HepG2 (cell line): ENCODE measurements around the gene TPBGL. TPM values are rescaled to one million over a fixed set of nuclear protein-coding genes. Genes with fewer than 3 reads are reported as not detected.

ENCODE experiments used
- ATAC-seq: fragments of 200-7000 bp; cut with Tn5 transposase; 3 replicates; pipeline ENCODE4 v1.9.1; 2020; ENCODE audit warnings: mild to moderate bottlenecking, moderate library complexity
- BruUV-seq: library from RNA; stranded (reverse); fragments of 400-500 nt; replicated peaks from 2 replicates; lab custom pipeline; 2021; lab: Mats Ljungman, UMichigan
- CTCF ChIA-PET: fragments of 300-600 bp; formaldehyde crosslinking; extraction: SDS; loops from one replicate; lab custom pipeline; 2021; ENCODE audit warnings: low total read pairs, inconsistent platforms, low intra/inter-chr PET ratio; lab: Yijun Ruan, JAX
- POLR2A ChIA-PET: fragments of 350-600 bp; sonication (Branson Sonifier 250); formaldehyde crosslinking; loops from one replicate; lab custom pipeline; 2020; ENCODE audit warnings: antibody characterized with exemption, inconsistent platforms; lab: Yijun Ruan, JAX
- DNase-seq: peaks from one replicate; pipeline ENCODE4 v3.0.0-alpha.2; 2015; ENCODE audit warnings: low spot score
- FAIRE-seq: peaks from 3 replicates; lab custom pipeline; 2011; peaks lifted over from hg19 to GRCh38; lab: Jason Lieb, UNC
- H2AFZ ChIP-seq: one replicate; pipeline ENCODE4 v1.6.1; 2011; ENCODE audit warnings: low read length, inconsistent platforms
- H3K27ac ChIP-seq: fragments of 300-600 bp; 3 replicates; pipeline ENCODE4 v1.8.0; 2011; ENCODE audit warnings: mixed run types, mild to moderate bottlenecking, mixed read lengths, low read length, inconsistent platforms; ENCODE audit not compliant: insufficient read depth; ENCODE audit errors: extremely low read length
- H3K27me3 ChIP-seq, 2 experiments: fragments of 200-600 bp in 1 of 2; 2 replicates in 1 of 2; 3 replicates in 1 of 2; pipeline versions ENCODE4 v1.6.0 to v1.8.0; 2011; ENCODE audit warnings: low read length in 2 of 2, mild to moderate bottlenecking in 2 of 2, moderate library complexity in 2 of 2, inconsistent platforms in 1 of 2; ENCODE audit not compliant: insufficient read depth in 2 of 2, control insufficient read depth in 1 of 2
- H3K36me3 ChIP-seq, 2 experiments: fragments of 200-600 bp in 1 of 2; replicated peaks in 1 of 2; 2 replicates in 1 of 2; 3 replicates in 1 of 2; pipeline versions ENCODE4 v1.5.1 to v1.8.0; 2011; ENCODE audit warnings: low read length in 2 of 2, inconsistent platforms in 1 of 2; ENCODE audit not compliant: insufficient read depth in 2 of 2, control insufficient read depth in 1 of 2
- H3K4me1 ChIP-seq: 2 replicates; pipeline ENCODE4 v1.5.1; 2012; ENCODE audit warnings: low read length, inconsistent platforms; ENCODE audit not compliant: insufficient read depth
- H3K4me2 ChIP-seq: 2 replicates; pipeline ENCODE4 v1.6.0; 2011; ENCODE audit warnings: low read depth, low read length, inconsistent platforms
- H3K4me3 ChIP-seq, 3 experiments: fragments of 200-600 bp in 1 of 3; sonication (generic), shearing (Covaris generic) in 1 of 3; replicated peaks in 1 of 3; 2 replicates each; pipeline ENCODE4 v1.5.1; 2011 to 2016; ENCODE audit warnings: low read length in 3 of 3, inconsistent platforms in 2 of 3, low read depth in 2 of 3, mild to moderate bottlenecking in 2 of 3, control low read depth in 1 of 3, mixed read lengths in 1 of 3; ENCODE audit not compliant: insufficient read depth in 1 of 3
- H3K79me2 ChIP-seq: one replicate; pipeline ENCODE4 v1.6.1; 2011; ENCODE audit warnings: low read length, inconsistent platforms; ENCODE audit not compliant: insufficient read depth
- H3K9ac ChIP-seq: 2 replicates; pipeline ENCODE4 v1.6.0; 2011; ENCODE audit warnings: mild to moderate bottlenecking, low read depth, low read length, inconsistent platforms; ENCODE audit not compliant: insufficient read depth
- H3K9me3 ChIP-seq: 2 replicates; pipeline ENCODE4 v1.5.1; 2012; ENCODE audit warnings: mild to moderate bottlenecking, low read length
- H4K20me1 ChIP-seq: 2 replicates; pipeline ENCODE4 v1.6.0; 2011; ENCODE audit warnings: inconsistent platforms, mild to moderate bottlenecking, low read length, moderate library complexity; ENCODE audit not compliant: insufficient read depth
- AGO2 ChIP-seq: fragments of 200-400 bp; formaldehyde crosslinking; optimal IDR thresholded peaks from 2 replicates; pipeline ENCODE3; 2017; ENCODE audit warnings: mild to moderate bottlenecking, low read depth, low read length, moderate library complexity
- FIP1L1 ChIP-seq: fragments of 200-400 bp; formaldehyde crosslinking; IDR thresholded peaks from 2 replicates; pipeline ENCODE4 v1.6.1; 2018; ENCODE audit warnings: low read depth, mild to moderate bottlenecking, low read length, moderate library complexity, borderline replicate concordance; ENCODE audit not compliant: insufficient read depth
- GATAD2A ChIP-seq: IDR thresholded peaks from 2 replicates; pipeline ENCODE4 v1.6.1; 2016
- GTF2F1 ChIP-seq: fragments of 150-350 bp; IDR thresholded peaks from 2 replicates; pipeline ENCODE4 v1.6.1; 2014; ENCODE audit warnings: low read length
- SMAD9 ChIP-seq: sonication (generic); formaldehyde crosslinking; IDR thresholded peaks from 2 replicates; pipeline ENCODE4 v1.5.1; 2020; ENCODE audit warnings: mild to moderate bottlenecking, missing genetic modification reagents
- SUZ12 ChIP-seq: fragments of 150-350 bp; IDR thresholded peaks from 2 replicates; pipeline ENCODE4 v1.6.1; 2014; ENCODE audit warnings: low read depth, low read length
- ZNF562 ChIP-seq: sonication (generic); formaldehyde crosslinking; IDR thresholded peaks from 2 replicates; pipeline ENCODE4 v1.8.0; 2022; ENCODE audit warnings: missing genetic modification reagents, borderline replicate concordance
- WGBS: methylation state at CpG from one replicate; pipeline ENCODE4 v1.1.6; 2017; ENCODE audit warnings: low lambda C conversion rate; 5-methylcytosine and 5-hydroxymethylcytosine counted together
- in situ Hi-C: cut with HindIII; loops from 2 replicates; pipeline ENCODE4 v1.10.0; 2017; ENCODE audit warnings: low pct_unique_long_range_greater_than_20kb; ENCODE audit not compliant: extremely low pct_ligation_motif_present
- intact Hi-C: fragments of 100-400 bp; cut with micrococcal nuclease; formaldehyde crosslinking; loops from one replicate; pipeline ENCODE4 v1.10.0; 2022; ENCODE audit not compliant: unreplicated experiment
- polyA plus RNA-seq, 8 experiments: library from polyadenylated mRNA; depleted of rRNA in 3 of 8; stranded (reverse) in 7 of 8; unstranded in 1 of 8; fragments of >200 nt; fragmentation: Illumina TruSeq in 4 of 8; extraction: Trizol in 4 of 8; gene quantifications; 2 replicates each; pipeline versions ENCODE4 v1.2.1 to v1.2.3, GENCODE V29; 2011 to 2016; ENCODE audit warnings: low read depth in 4 of 8, missing spikeins in 1 of 8, mixed read lengths in 1 of 8; ENCODE audit not compliant: insufficient read depth in 1 of 8
- total RNA-seq, 5 experiments: library from RNA; depleted of rRNA; stranded (reverse); fragments of >200 nt; fragmentation: Illumina TruSeq; extraction: Trizol; gene quantifications; 2 replicates each; pipeline ENCODE4 v1.2.3, GENCODE V29; 2016; ENCODE audit warnings: low read depth in 1 of 5

Gene TPBGL
- total and polyA plus RNA-seq, 2 of the 13 experiments (the other 11 are each of a cell fraction or from before 2014, with no cell fraction given): not detected

DNA sequence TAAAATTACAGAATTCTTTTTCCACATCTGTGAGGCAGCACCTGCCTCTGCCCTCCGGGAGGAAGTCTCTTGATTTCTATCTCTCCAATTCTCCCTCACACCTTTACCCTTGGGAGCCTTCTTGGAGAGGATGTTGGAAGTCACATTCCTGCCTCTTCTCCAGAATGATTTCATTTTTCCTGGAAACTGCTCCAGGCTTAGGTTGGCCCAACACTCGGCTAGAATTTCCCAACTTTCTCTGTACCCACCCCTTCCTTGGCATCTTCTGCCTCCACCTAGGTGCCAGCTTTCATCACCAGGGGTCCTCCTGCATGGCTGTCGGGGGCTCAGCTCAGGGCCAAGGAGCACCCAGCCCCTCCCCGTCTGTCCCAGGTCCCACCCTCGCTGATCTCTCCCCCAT is 46.4 kb upstream of the TPBGL start:
- no peak for ATAC-seq
- Histone ChIP-seq H4K20me1 (no peaks in the 10 kb centered on the region), H2AFZ (no peak overlapping the region), H3K9me3 (no peaks in the 10 kb centered on the region), H3K4me1 (peaks cover 26% of the 10 kb centered on the region), H3K36me3 (peaks cover 4 to 14% of the 10 kb centered on the region in 2 experiments; a peak in 3 of 5 replicates), H3K27ac (no peak overlapping the region), H3K4me3 (no peak overlapping the region), H3K27me3 (no peaks in the 10 kb centered on the region), H3K79me2 (no peaks in the 10 kb centered on the region), H3K9ac (no peak overlapping the region), H3K4me2 (no peak overlapping the region)
- TF ChIP-seq SUZ12 (no peak), SMAD9 (CRISPR knock-in tag) (no peak)
- WGBS: 96% methylated on average over 5 of the region's 5 CpGs
- no peak for FAIRE-seq
- no TSS peak for BruUV-seq
- ChIA-PET CTCF (no interaction called here), POLR2A (no interaction called here)
- in situ Hi-C loops (no loop called here), intact Hi-C loops (loop anchor here (5.0 kb wide), 1 partner anchor 1498 kb away; no protein-coding TSS in a partner anchor)
- DNase-seq: no peak

GRCh38 chr11:75195167-75195962 is 45.2 kb upstream of the TPBGL start:
- BruUV-seq: no TSS peak
- Histone ChIP-seq H3K9me3 (no peaks in the 10 kb centered on the region), H3K27ac (no peak overlapping the region), H3K4me1 (peaks cover 18% of the 10 kb centered on the region), H3K4me3 (no peak overlapping the region), H3K27me3 (no peaks in the 10 kb centered on the region), H3K36me3 (peaks cover 4 to 14% of the 10 kb centered on the region in 2 experiments; a peak in 3 of 5 replicates), H3K9ac (no peak overlapping the region), H3K4me2 (no peak overlapping the region), H3K79me2 (no peaks in the 10 kb centered on the region), H4K20me1 (no peaks in the 10 kb centered on the region)
- WGBS: 94% methylated on average over 2 of the region's 7 CpGs
- intact Hi-C loops (no loop called here), in situ Hi-C loops (no loop called here)
- ChIA-PET POLR2A (interaction anchor here (0.8 to 1.1 kb wide), 2 partner anchors 14 to 39 kb away, joined by 3 to 4 read pairs; no protein-coding TSS in a partner anchor), CTCF (no interaction called here)
- ATAC-seq: no peak
- no peak for FAIRE-seq
- DNase-seq: no peak
- TF ChIP-seq FIP1L1: no peak
- TF ChIP-seq GATAD2A: no peak
- peak; percentile 21 for TF ChIP-seq AGO2
- no peak for TF ChIP-seq GTF2F1
- TF ChIP-seq ZNF562: no peak
- TF ChIP-seq, all 625 proteins: peak for 1
- no peak overlapping the region for H2AFZ ChIP-seq
